Measurements from ENCODE around the gene OR10G7.
"Not testable (repeated sequence)": the region's sequence is repeated elsewhere in the genome, so short reads cannot be mapped to it uniquely, and the experiment has no call there.

The OR10G7 gene

GRCh38 chr11:124043420-124043819 is 2.3 kb upstream of the OR10G7 start:
- in situ Hi-C loops (cut with HindIII; ENCODE audit: low sequenced_read_pairs): no loop called here

- in situ Hi-C loops (cut with HindIII; ENCODE audit: low sequenced_read_pairs): no loop called here
Measured at GRCh38 chr11:124039557-124039956, 1.6 kb downstream of the OR10G7 start.

GRCh38 chr11:124036666-124037065 is 4.5 kb downstream of the OR10G7 start:
- in situ Hi-C loops (cut with HindIII; ENCODE audit: low sequenced_read_pairs): no loop called here

GRCh38 chr11:124026498-124026897 is 14.6 kb downstream of the OR10G7 start, which contains the start of gene OR10G8:
OR10G8 (plus strand) TSS chr11:124026798; CDS start chr11:124029623, 2,825 bp downstream.
- in situ Hi-C loops (cut with HindIII; ENCODE audit: low sequenced_read_pairs): no loop called here

GRCh38 chr11:124015837-124016236 is 25.3 kb downstream of the OR10G7 start:
- in situ Hi-C loops (cut with HindIII; ENCODE audit: low sequenced_read_pairs): not testable (repeated sequence)

- in situ Hi-C loops (cut with HindIII; ENCODE audit: low sequenced_read_pairs): no loop called here
Measured at GRCh38 chr11:124012697-124013096, 28.4 kb downstream of the OR10G7 start, which contains the start of gene OR10G4. OR10G4 (plus strand) TSS chr11:124012997; CDS start chr11:124015575, 2,578 bp downstream.

- in situ Hi-C loops (cut with HindIII; ENCODE audit: low sequenced_read_pairs): no loop called here
Measured at GRCh38 chr11:123995119-123995518, 46.0 kb downstream of the OR10G7 start, which contains the start of gene OR10G6. OR10G6 (minus strand) TSS chr11:123995161; CDS start chr11:123995161, 0 bp downstream.

All from DLD1 (cell line).